ENCODE results near the gene IER2.
"Not testable (repeated sequence)": the region's sequence is repeated elsewhere in the genome, so short reads cannot be mapped to it uniquely, and the experiment has no call there.

Gene IER2

DNA sequence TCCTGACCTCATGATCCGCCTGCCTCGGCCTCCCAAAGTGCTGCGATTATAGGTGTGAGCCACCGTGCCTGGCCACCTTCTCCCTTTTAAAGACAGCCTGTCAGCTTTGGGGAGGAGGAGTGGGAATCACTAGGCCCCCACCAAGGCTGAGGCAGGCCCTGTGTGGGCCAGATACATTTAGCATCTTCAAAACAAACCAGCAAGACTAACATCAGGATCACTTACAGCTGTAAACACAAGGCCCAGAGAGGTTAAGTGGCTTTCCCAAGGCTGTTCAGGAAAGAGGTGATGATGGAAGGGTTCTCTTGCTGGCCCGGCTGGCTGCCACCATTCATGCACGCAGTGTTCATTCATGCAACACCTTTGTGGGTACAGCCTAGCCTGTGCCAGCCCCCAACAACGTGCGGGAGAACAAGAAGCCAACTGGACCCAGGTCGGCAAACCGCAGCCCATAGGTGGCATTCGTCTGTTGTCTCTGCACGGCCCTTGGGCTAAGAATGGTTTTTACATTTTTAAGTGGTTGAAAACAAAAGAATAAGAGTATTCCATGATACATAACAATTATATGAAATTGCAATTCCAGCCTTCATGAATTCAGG is 23.0 kb downstream of the IER2 start:
- Histone ChIP-seq H3K27me3 (ENCODE audit: insufficient read depth, low read length) (no peaks in the 10 kb centered on the region), H3K36me3 (ENCODE audit: insufficient read depth, low read length) (no peaks in the 10 kb centered on the region), H3K4me1 (ENCODE audit: insufficient read depth, low read length) (peaks cover under 1% of the 10 kb centered on the region; the same call in 1 of the 2 replicates), H3K9ac (ENCODE audit: low read depth, low read length) (no peak overlapping the region), H3K27ac (ENCODE audit: low read depth, low read length) (no peak overlapping the region), H3K4me3 (ENCODE audit: low read length) (no peak overlapping the region), H3K9me3 (ENCODE audit: insufficient read depth, low read depth, low read length) (no peaks in the 10 kb centered on the region)
- WGBS: 93% methylated on average over 12 of the region's 12 CpGs

DNA sequence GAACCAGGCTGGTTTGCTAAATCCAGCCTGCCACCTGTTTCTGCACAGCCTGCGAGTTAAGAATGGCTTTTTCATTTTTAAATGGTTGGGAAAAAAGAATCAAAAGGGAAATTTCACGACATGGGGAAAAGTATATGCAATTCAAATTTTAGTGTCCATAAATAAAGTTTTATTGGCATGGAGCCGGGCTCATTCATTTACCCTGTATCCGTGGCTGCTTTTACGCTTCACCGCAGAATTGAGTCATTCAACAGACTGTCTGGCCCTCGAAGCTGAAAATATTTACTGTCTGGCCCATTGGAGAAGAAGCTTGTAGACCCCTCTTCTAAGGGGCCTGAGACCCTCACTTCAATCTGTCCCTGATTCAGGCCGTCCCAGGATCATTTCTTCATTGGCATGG is 26.1 kb downstream of the IER2 start:
- H3K27ac ChIP-seq (ENCODE audit: low read depth, low read length): no peak overlapping the region

DNA sequence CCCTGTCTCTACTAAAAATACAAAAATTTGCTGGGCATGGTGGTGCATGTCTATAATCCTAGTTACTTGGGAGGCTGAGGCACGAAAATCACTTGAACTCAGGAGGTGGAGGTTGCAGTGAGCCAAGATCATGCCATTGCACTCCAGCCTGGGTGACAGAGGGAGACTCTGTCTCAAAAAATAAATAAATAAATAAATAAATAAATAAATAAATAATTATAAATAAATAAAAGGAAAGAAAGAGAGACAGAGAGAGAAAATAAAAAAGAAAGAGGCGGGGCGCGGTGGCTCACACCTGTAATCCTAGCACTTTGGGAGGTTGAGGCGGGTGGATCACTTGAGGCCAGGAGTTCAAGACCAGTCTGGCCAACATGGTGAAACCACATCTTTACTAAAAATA is 27.4 kb downstream of the IER2 start:
- not testable (repeated sequence) for H3K9ac ChIP-seq (ENCODE audit: low read depth, low read length); H3K4me3 ChIP-seq (ENCODE audit: low read length); H3K27ac ChIP-seq (ENCODE audit: low read depth, low read length); H3K4me1 ChIP-seq (ENCODE audit: insufficient read depth, low read length); H3K36me3 ChIP-seq (ENCODE audit: insufficient read depth, low read length); H3K9me3 ChIP-seq (ENCODE audit: insufficient read depth, low read depth, low read length); H3K27me3 ChIP-seq (ENCODE audit: insufficient read depth, low read length)
- WGBS: 97% methylated on average over 5 of the region's 5 CpGs

More for the DNA sequence above, 26.1 kb downstream of the IER2 start:
- Histone ChIP-seq H3K9ac (ENCODE audit: low read depth, low read length) (no peak overlapping the region), H3K9me3 (ENCODE audit: insufficient read depth, low read depth, low read length) (no peaks in the 10 kb centered on the region), H3K4me1 (ENCODE audit: insufficient read depth, low read length) (no peaks in the 10 kb centered on the region), H3K27me3 (ENCODE audit: insufficient read depth, low read length) (no peaks in the 10 kb centered on the region), H3K4me3 (ENCODE audit: low read length) (no peak overlapping the region), H3K36me3 (ENCODE audit: insufficient read depth, low read length) (no peaks in the 10 kb centered on the region)
- 91% methylated on average over 8 of the region's 8 CpGs for WGBS

DNA sequence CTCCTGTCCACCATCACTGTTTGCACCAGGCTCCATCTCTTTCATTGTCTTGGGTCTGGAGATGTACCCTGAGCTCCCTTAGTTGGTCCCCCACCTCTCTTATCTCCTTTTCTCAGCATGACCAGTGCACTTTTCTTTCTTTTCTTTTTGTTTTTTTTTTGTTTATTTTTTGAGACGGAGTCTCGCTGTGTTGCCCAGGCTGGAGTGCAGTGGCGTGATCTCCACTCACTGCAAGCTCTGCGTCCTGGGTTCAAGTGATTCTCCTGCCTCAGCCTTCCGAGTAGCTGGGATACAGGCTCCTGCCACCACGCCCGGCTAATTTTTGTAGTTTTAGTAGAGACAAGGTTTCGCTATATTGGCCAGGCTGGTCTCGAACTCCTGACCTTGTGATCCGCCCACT is 28.1 kb downstream of the IER2 start:
- WGBS: 95% methylated on average over 10 of the region's 10 CpGs
- H3K27me3 ChIP-seq (ENCODE audit: insufficient read depth, low read length): not testable (repeated sequence)

DNA sequence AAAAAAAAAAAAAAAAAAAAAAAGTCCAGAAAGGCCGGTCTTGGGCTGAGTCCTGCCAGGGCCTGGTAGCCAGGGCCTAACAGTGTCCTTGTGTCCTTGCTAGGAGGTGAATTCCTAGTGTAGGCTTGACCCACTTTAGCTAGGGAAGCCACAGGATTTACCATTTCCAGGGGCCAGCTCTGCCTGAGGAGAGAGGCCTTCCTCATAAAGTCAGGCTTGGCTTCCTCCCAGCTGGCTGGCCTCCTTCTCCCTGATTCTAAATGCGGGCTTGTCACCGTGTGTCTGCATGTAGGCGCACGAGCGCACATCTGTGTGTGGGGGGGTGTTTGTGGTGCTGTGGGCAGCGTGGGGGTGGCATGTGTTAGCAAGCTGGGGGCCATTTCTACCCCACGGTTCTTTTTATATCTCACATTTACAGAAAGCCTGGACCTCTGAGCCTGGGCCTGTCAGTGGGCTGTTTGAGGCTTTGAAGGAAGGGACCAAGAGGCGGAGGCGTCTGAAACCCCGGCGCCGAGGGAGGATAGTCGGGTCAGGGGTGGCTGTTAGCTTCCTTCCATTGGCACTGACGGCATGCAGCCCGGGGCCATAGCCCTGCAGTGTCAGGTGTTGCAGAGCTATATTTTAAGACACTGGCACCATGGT is 31.7 kb downstream of the IER2 start:
- Histone ChIP-seq H3K27ac (ENCODE audit: low read depth, low read length) (0 out of 2 replicates have a peak overlapping the region, but pooled peaks have one; percentile 40), H3K9ac (ENCODE audit: low read depth, low read length) (no peak overlapping the region; the same call in 1 of the 2 replicates), H3K36me3 (ENCODE audit: insufficient read depth, low read length) (no peaks in the 10 kb centered on the region), H3K4me1 (ENCODE audit: insufficient read depth, low read length) (no peaks in the 10 kb centered on the region), H3K4me3 (ENCODE audit: low read length) (no peak overlapping the region), H3K27me3 (ENCODE audit: insufficient read depth, low read length) (no peaks in the 10 kb centered on the region), H3K9me3 (ENCODE audit: insufficient read depth, low read depth, low read length) (no peaks in the 10 kb centered on the region)
- WGBS: 90% methylated on average over 14 of the region's 16 CpGs

More for the DNA sequence above, 28.1 kb downstream of the IER2 start:
- H3K4me3 ChIP-seq (ENCODE audit: low read length); H3K36me3 ChIP-seq (ENCODE audit: insufficient read depth, low read length); H3K9ac ChIP-seq (ENCODE audit: low read depth, low read length); H3K4me1 ChIP-seq (ENCODE audit: insufficient read depth, low read length); H3K9me3 ChIP-seq (ENCODE audit: insufficient read depth, low read depth, low read length); H3K27ac ChIP-seq (ENCODE audit: low read depth, low read length): not testable (repeated sequence)

DNA sequence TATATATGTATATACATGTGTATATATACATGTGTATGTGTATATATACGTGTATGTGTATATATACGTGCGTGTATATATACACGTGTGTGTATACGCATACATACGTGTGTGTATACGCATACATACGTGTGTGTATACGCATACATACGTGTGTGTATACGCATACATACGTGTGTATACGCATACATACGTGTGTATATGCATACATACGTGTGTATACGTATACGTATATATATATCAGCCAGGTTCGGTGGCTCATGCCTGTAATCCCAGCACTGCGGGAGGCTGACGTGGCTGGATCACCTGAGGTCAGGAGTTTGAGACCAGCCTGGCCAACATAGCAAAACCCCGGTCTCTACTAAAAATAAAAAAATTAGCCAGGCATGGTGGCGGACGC is 34.7 kb downstream of the IER2 start:
- not testable (repeated sequence) for H3K4me3 ChIP-seq (ENCODE audit: low read length)

DNA sequence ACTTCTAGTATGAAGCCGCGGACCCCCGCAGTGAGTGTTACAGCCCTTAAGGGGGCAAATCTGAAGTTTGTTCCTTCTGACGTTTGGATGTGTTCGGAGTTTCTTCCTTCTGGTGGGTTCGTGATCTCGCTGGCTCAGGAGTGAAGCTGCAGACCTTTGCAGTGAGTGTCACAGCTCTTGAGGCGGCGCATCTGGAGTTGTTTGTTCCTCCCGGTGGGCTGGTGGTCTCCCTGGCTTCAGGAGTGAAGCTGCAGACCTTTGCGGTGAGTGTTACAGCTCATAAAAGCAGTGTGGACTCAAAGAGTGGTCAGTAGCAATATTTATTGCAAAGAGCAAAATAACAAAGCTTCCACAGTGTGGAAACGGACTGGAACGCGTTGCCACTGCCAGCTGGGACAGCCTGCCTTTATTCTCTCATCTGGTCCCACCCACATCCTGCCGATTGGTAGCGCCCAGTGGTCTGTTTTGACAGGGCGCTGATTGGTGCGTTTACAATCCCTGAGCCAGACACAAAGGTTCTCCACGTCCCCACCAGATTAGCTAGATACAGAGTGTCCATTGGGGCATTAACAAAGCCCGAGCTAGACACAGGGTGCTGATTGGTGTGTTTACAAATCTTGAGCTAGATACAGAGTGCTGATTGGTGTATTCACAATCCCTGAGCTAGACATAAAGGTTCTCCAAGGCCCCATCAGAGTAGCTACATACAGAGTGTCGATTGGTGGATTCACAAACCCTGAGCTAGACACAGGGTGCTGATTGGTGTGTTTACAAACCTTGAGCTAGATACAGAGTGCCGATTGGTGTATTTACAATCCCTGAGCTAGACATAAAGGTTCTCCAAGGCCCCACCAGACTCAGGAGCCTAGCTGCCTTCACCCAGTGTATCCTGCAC is 35.8 kb downstream of the IER2 start:
- not testable (repeated sequence) for H3K4me1 ChIP-seq (ENCODE audit: insufficient read depth, low read length); H3K27ac ChIP-seq (ENCODE audit: low read depth, low read length); H3K9me3 ChIP-seq (ENCODE audit: insufficient read depth, low read depth, low read length); H3K36me3 ChIP-seq (ENCODE audit: insufficient read depth, low read length); H3K4me3 ChIP-seq (ENCODE audit: low read length); H3K9ac ChIP-seq (ENCODE audit: low read depth, low read length); H3K27me3 ChIP-seq (ENCODE audit: insufficient read depth, low read length)
- 96% methylated on average over 22 of the region's 22 CpGs for WGBS

More for the DNA sequence above, 34.7 kb downstream of the IER2 start:
- H3K27me3 ChIP-seq (ENCODE audit: insufficient read depth, low read length); H3K9ac ChIP-seq (ENCODE audit: low read depth, low read length); H3K9me3 ChIP-seq (ENCODE audit: insufficient read depth, low read depth, low read length); H3K36me3 ChIP-seq (ENCODE audit: insufficient read depth, low read length); H3K4me1 ChIP-seq (ENCODE audit: insufficient read depth, low read length); H3K27ac ChIP-seq (ENCODE audit: low read depth, low read length): not testable (repeated sequence)
- WGBS: 89% methylated on average over 19 of the region's 23 CpGs

DNA sequence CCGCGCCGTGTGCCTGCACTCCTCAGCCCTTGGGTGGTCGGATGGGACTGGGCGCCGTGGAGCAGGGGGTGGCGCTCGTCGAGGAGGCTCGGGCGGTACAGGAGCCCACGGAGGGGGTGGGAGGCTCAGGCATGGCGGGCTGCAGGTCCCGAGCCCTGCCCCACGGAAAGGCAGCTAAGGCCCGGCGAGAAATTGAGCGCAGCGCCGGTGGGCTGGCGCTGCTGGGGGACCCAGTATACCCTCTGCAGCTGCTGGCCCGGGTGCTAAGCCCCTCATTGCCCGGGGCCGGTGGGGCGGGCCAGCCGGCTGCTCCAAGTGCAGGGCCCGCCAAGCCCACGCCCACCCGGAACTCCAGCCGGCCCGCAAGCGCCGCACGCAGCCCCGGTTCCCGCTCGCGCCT is 36.5 kb downstream of the IER2 start:
- H3K36me3 ChIP-seq (ENCODE audit: insufficient read depth, low read length); H3K9ac ChIP-seq (ENCODE audit: low read depth, low read length); H3K27ac ChIP-seq (ENCODE audit: low read depth, low read length); H3K27me3 ChIP-seq (ENCODE audit: insufficient read depth, low read length); H3K9me3 ChIP-seq (ENCODE audit: insufficient read depth, low read depth, low read length); H3K4me3 ChIP-seq (ENCODE audit: low read length); H3K4me1 ChIP-seq (ENCODE audit: insufficient read depth, low read length): not testable (repeated sequence)
- 90% methylated on average over 38 of the region's 38 CpGs for WGBS

DNA sequence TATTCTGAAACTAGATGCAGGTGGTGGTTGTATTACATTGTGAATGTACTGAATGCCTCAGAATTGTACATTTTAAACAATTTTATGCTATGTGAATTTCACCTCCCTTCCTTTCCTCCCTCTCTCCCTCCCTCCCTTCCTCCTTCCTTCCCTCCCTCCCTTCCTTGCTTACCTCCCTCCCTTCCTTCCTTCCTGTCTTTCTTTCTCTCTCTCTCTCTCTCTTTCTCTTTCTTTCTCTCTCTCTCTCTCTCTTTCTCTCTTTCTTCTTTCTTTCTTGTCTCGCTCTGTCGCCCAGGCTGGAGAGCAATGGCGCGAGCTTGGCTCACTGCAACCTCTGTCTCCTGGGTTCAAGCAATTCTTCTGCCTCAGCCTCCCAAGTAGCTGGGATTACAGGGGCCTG is 37.2 kb downstream of the IER2 start:
- 95% methylated on average over 4 of the region's 4 CpGs for WGBS
- Histone ChIP-seq H3K4me3 (ENCODE audit: low read length) (no peak overlapping the region), H3K9ac (ENCODE audit: low read depth, low read length) (no peak overlapping the region), H3K36me3 (ENCODE audit: insufficient read depth, low read length) (no peaks in the 10 kb centered on the region), H3K9me3 (ENCODE audit: insufficient read depth, low read depth, low read length) (no peaks in the 10 kb centered on the region), H3K4me1 (ENCODE audit: insufficient read depth, low read length) (no peaks in the 10 kb centered on the region), H3K27me3 (ENCODE audit: insufficient read depth, low read length) (no peaks in the 10 kb centered on the region), H3K27ac (ENCODE audit: low read depth, low read length) (no peak overlapping the region)

DNA sequence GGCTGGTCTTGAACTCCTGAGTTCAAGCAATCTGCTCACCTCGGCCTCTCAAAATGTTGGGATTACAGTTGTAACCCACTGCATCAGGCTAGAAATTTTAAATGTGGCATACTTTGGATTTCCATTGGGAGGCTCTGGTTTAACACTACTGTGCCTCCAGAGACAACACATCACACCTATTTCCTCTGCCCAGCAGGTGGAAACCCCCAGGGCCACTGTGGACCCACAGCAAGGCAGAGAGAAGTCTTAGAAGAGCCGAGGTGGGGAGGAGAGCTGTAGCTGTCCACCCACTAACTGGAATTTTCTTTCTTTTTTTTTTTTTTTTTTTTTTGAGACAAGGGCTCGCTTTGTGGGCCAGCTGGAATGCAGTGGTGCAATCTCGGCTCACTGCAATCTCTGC is 39.4 kb downstream of the IER2 start:
- no peaks in the 10 kb centered on the region for H3K36me3 ChIP-seq (ENCODE audit: insufficient read depth, low read length)
- no peak overlapping the region for H3K27ac ChIP-seq (ENCODE audit: low read depth, low read length)
- no peaks in the 10 kb centered on the region for H3K27me3 ChIP-seq (ENCODE audit: insufficient read depth, low read length)
- H3K4me1 ChIP-seq (ENCODE audit: insufficient read depth, low read length): no peaks in the 10 kb centered on the region
- no peak overlapping the region for H3K9ac ChIP-seq (ENCODE audit: low read depth, low read length)
- no peak overlapping the region for H3K4me3 ChIP-seq (ENCODE audit: low read length)
- WGBS: 89% methylated on average over 3 of the region's 4 CpGs
- H3K9me3 ChIP-seq (ENCODE audit: insufficient read depth, low read depth, low read length): no peaks in the 10 kb centered on the region

DNA sequence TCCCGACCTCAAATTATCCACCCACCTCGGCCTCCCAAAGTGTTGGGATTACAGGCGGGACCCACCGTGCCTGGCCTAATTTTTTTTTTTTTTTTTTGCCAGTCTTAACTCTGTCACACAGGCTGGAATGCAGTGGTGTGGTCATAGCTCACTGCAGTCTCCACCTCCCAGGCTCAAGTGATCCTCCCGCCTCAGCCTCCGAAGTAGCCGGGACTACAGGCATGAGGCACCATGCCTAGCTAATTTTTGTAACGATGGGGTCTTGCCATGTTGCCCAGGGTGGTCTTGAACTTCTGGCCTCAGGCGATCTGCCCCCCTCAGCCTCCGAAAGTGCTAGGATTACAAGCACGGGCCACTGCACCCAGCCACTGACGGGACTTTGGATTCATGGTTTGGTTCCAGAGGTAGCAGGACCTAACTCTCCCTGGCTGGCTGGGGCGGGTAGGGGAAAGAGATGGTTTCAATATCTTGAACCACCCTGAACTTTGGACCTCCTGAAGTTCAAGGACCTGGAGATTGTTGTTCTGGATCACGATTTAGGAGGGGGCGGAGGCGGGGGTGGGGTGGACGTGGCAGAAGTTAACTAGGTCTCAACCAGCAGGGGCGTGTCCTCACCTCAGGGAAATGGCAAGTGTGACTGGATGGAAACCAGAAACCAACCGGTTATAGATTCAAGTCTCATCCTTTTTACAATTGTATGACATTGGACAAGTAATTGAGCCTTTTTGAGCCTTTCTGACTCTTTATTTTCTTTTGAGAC is 40.8 kb downstream of the IER2 start:
- Histone ChIP-seq H3K36me3 (ENCODE audit: insufficient read depth, low read length) (no peaks in the 10 kb centered on the region), H3K9ac (ENCODE audit: low read depth, low read length) (no peak overlapping the region), H3K27ac (ENCODE audit: low read depth, low read length) (no peak overlapping the region), H3K4me3 (ENCODE audit: low read length) (no peak overlapping the region), H3K9me3 (ENCODE audit: insufficient read depth, low read depth, low read length) (no peaks in the 10 kb centered on the region), H3K4me1 (ENCODE audit: insufficient read depth, low read length) (no peaks in the 10 kb centered on the region), H3K27me3 (ENCODE audit: insufficient read depth, low read length) (no peaks in the 10 kb centered on the region)
- 83% methylated on average over 19 of the region's 19 CpGs for WGBS
